HepG2 (cell line): Measurements from ENCODE around the gene U2AF1L4. TPM values are rescaled to one million over a fixed set of nuclear protein-coding genes. Genes with fewer than 3 reads are reported as not detected.

Experiments used
- ATF7 ChIP-seq, 2 experiments: fragments of 450-650 bp in 1 of 2; sonication (generic) in 1 of 2; formaldehyde crosslinking in 1 of 2; IDR thresholded peaks; 2 replicates each; pipeline versions ENCODE4 v1.4.0 to v1.6.1; 2016 to 2020; ENCODE audit warnings: antibody characterized with exemption in 1 of 2, mild to moderate bottlenecking in 1 of 2, missing genetic modification reagents in 1 of 2
- ATRX ChIP-seq: sonication (generic); formaldehyde crosslinking; IDR thresholded peaks from 2 replicates; pipeline ENCODE4 v1.4.0; 2020; ENCODE audit warnings: missing genetic modification reagents, borderline replicate concordance
- BRD4 ChIP-seq: sonication (generic); formaldehyde crosslinking; IDR thresholded peaks from 2 replicates; pipeline ENCODE4 v1.4.0; 2020; ENCODE audit warnings: missing genetic modification reagents
- HMGXB4 ChIP-seq, 2 experiments: sonication (generic) in 1 of 2; formaldehyde crosslinking in 1 of 2; IDR thresholded peaks; 2 replicates each; pipeline versions ENCODE4 v1.4.0 to v1.6.1; 2018 to 2020; ENCODE audit warnings: missing genetic modification reagents in 2 of 2, borderline replicate concordance in 1 of 2, low read depth in 1 of 2, mild to moderate bottlenecking in 1 of 2, missing biosample characterization in 1 of 2
- IRF9 ChIP-seq: sonication (generic); formaldehyde crosslinking; IDR thresholded peaks from 2 replicates; pipeline ENCODE4 v1.8.0; 2022; ENCODE audit warnings: missing genetic modification reagents, mild to moderate bottlenecking, borderline replicate concordance
- KDM6A ChIP-seq: IDR thresholded peaks from 2 replicates; pipeline ENCODE4 v1.6.1; 2016; ENCODE audit warnings: low read depth
- KIAA2018 ChIP-seq: sonication (generic); formaldehyde crosslinking; IDR thresholded peaks from 2 replicates; pipeline ENCODE4 v1.5.0; 2020; ENCODE audit warnings: mild to moderate bottlenecking, missing genetic modification reagents, borderline replicate concordance
- MED13 ChIP-seq: sonication (generic); formaldehyde crosslinking; IDR thresholded peaks from 2 replicates; pipeline ENCODE4 v1.5.0; 2020; ENCODE audit warnings: missing genetic modification reagents
- PLRG1 ChIP-seq: fragments of 450-650 bp; conservative IDR thresholded peaks from 2 replicates; pipeline ENCODE4 v1.6.1; 2016
- ZNF207 ChIP-seq: fragments of 450-650 bp; IDR thresholded peaks from 2 replicates; pipeline ENCODE4 v1.6.1; 2016; ENCODE audit warnings: antibody characterized with exemption, borderline replicate concordance
- ZNF644 ChIP-seq: IDR thresholded peaks from 2 replicates; pipeline ENCODE4 v1.6.1; 2016; ENCODE audit warnings: low read depth
- ZNF670 ChIP-seq: sonication (generic); formaldehyde crosslinking; IDR thresholded peaks from 2 replicates; pipeline ENCODE4 v1.8.0; 2022; ENCODE audit warnings: mild to moderate bottlenecking, missing genetic modification reagents, borderline replicate concordance
- ZNF687 ChIP-seq: sonication (generic); formaldehyde crosslinking; IDR thresholded peaks from 2 replicates; pipeline ENCODE4 v1.5.1; 2020; ENCODE audit warnings: mild to moderate bottlenecking, missing genetic modification reagents, moderate library complexity
- polyA plus RNA-seq, 8 experiments: library from polyadenylated mRNA; depleted of rRNA in 3 of 8; stranded (reverse) in 7 of 8; unstranded in 1 of 8; fragments of >200 nt; fragmentation: Illumina TruSeq in 4 of 8; extraction: Trizol in 4 of 8; gene quantifications; 2 replicates each; pipeline versions ENCODE4 v1.2.1 to v1.2.3, GENCODE V29; 2011 to 2016; ENCODE audit warnings: low read depth in 4 of 8, missing spikeins in 1 of 8, mixed read lengths in 1 of 8; ENCODE audit not compliant: insufficient read depth in 1 of 8
- total RNA-seq, 5 experiments: library from RNA; depleted of rRNA; stranded (reverse); fragments of >200 nt; fragmentation: Illumina TruSeq; extraction: Trizol; gene quantifications; 2 replicates each; pipeline ENCODE4 v1.2.3, GENCODE V29; 2016; ENCODE audit warnings: low read depth in 1 of 5

U2AF1L4 gene
- total and polyA plus RNA-seq, 2 of the 13 experiments (the other 11 are each of a cell fraction or from before 2014, with no cell fraction given), result 7.9 to 15.4 TPM

- TF ChIP-seq KIAA2018 (CRISPR knock-in tag), result no peak
- TF ChIP-seq ATRX (CRISPR knock-in tag), result no peak
- TF ChIP-seq ZNF687 (CRISPR knock-in tag), result no peak; the same call in 1 of the 2 replicates
- no peak for TF ChIP-seq ZNF644 (CRISPR knock-in tag)
- TF ChIP-seq HMGXB4 (CRISPR knock-in tag; IDR thresholded peaks at IDR 0.05; ENCODE audit: borderline replicate concordance in 1 of 2, low read depth in 1 of 2), result no peak
- TF ChIP-seq KDM6A (CRISPR knock-in tag), result no peak
- no peak for TF ChIP-seq IRF9 (CRISPR knock-in tag)
- TF ChIP-seq ZNF670, result no peak
- no peak for TF ChIP-seq MED13
- no peak for TF ChIP-seq BRD4 (CRISPR knock-in tag)
- peak; percentile 62 for TF ChIP-seq ATF7 (IDR thresholded peaks at IDR 0.05)
- TF ChIP-seq ATF7 (CRISPR knock-in tag; IDR thresholded peaks at IDR 0.05), result peak; percentile 63; the same call in 1 of the 2 replicates
- TF ChIP-seq ZNF207, result no peak
- no peak for TF ChIP-seq PLRG1
Observed at GRCh38 chr19:35745328-35746086, at the start of gene U2AF1L4, which contains the start of gene PSENEN (continued).
